GM18517 (cell line): ENCODE measurements around the gene SCG2.

Experiments used
- ATAC-seq: cut with Tn5 transposase; IDR thresholded peaks from one replicate; pipeline ENCODE4 v1.9.1; 2021; ENCODE audit warnings: mild to moderate bottlenecking, moderate library complexity; ENCODE audit not compliant: unreplicated experiment

SCG2 gene, protein sequence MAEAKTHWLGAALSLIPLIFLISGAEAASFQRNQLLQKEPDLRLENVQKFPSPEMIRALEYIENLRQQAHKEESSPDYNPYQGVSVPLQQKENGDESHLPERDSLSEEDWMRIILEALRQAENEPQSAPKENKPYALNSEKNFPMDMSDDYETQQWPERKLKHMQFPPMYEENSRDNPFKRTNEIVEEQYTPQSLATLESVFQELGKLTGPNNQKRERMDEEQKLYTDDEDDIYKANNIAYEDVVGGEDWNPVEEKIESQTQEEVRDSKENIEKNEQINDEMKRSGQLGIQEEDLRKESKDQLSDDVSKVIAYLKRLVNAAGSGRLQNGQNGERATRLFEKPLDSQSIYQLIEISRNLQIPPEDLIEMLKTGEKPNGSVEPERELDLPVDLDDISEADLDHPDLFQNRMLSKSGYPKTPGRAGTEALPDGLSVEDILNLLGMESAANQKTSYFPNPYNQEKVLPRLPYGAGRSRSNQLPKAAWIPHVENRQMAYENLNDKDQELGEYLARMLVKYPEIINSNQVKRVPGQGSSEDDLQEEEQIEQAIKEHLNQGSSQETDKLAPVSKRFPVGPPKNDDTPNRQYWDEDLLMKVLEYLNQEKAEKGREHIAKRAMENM

DNA sequence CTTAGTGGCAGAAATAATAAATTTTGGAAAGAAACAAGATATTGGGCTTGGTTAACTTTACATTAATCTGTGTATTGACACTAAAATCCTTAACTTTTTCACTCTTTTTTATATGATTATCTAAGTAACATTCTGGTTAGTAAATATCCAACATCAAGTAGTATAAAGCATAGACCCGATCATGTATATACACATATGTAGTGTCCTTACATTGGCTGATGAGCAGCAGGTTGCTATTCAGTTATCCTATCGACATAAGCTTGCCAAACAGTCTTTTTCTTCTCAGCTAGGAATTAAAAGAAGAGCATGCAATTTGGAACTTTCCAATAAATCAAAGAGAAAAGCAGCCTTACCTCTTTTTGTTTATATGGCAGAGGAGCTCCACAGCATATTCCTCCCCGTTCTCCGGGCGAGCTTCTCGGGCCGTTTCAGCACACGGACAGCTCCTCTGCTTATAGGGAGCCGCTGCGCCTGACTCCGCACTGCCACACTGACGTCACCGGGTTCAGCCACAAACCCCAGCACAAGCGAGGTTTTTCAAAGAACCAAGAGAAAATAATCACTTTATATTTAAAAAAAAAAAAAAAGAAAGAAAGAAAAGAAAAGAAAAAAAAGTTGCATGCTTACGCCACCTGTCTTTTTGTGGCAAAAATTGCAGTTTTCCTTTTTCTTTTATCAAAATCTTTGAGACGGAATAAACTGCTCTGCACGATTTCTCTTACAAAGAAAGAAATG lies at the start of gene SCG2:
Gene SCG2 (minus strand): TSS at position 430 of the 735 bp plus-strand sequence. CDS start 3,079 bp downstream, outside the sequence.
- ATAC-seq: no peak

DNA sequence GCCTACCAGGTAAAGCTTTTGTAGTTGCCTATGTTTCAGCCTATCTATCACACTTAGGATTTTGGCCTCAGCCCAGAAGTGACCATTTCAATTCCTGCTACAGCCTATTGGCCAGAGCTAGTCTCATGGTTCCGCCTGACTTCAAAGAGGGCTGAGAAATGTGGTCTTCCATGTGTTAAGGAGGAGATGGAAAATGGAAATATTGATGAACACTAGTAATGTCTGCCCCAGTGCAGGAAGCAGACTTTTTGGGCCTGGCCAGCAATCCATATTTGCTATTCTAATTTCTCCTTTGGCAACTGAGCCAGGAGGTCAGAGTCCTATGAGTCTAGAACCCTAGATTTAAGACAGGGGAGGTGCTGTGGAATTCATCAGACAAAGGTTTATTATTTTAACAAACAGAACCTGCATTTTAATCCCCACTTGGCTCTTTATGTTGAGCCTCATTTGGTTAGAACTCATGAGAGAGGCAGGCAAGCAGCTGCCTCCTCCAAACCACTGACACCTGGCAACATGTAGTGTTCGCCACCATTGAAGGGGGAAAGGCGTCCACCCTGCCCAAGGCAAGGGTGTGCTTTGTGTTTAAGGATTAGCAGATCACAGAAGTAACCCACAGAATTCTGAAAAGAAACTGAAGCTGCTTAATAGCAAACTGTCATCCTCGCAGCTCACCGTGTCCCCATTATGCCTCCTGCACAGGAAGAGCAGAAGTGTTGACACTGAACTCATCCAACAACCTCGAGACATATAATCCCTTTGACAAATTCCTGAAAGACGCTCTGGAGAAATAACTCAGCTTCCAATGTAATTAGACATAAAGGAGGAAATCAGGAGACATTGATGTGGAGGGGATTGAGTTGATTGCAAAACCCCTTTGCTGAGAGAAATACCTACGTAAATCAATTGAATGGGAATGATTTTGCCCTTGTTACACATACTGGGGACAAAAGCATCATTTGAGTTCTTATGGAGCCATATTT lies 47.7 kb upstream of the SCG2 start:
- ATAC-seq: no peak

GRCh38 chr2:223648755-223649154 lies 46.6 kb upstream of the SCG2 start:
- no peak for ATAC-seq

- ATAC-seq: peak; percentile 95
Observed at GRCh38 chr2:223647258-223647952, 45.2 kb upstream of the SCG2 start.

DNA sequence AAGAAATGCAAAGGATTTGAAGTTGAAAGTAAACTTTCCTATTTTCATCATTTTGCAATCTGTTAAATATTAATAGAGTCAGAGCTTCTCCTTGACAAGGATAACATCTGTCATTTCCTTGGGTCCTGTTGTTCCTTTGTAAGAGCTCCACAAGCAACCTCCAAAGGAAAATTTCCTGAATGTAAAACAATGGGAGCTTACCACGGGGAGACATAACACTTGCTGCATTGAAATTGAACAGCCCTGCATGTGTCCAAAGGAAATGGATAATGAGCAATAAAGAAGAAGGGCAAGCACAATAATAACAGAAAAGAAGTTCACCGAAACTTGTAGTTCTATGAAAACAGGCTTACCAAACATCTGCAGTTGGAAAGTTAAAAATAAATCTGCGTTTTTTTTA lies 42.0 kb upstream of the SCG2 start:
- ATAC-seq: no peak

GRCh38 chr2:223643309-223643708 lies 41.1 kb upstream of the SCG2 start:
- ATAC-seq: no peak

DNA sequence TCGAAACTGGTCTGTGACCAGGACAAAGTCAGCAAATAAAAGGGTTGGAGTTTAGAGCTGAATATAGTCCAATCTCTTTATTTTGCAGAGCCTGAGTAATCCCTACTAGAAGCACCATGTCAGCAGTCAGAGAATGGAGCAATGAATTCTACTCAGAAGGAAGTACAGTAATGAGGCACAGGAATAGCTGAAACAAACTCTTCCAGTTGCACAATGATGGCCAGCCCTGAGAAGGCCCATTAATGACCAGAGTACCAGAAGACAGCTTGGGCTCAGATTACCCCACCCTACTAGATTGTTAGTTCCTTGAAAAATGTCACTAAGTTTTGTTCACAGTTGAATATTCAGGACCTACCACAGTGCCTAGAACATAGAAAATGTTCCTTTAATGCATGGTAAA lies 40.3 kb upstream of the SCG2 start:
- ATAC-seq: no peak

DNA sequence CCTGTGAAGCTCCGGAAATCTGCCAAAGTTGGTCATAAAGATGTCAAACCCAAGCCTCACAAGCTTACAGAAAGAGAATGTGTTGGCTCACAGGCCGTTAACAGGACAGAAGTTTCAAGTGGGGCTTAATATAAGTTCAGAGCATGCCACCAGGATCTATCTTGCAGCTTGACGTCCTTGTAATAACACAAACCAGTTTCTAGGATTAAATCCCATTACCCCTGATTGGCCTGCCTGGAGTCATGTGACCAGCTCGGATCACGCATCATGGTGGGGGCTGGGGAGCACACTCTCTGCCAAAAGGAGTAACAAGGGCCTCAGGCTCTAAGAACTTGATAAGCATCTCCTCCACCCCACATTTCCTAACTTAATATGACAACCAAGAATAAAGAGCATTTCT lies 38.9 kb upstream of the SCG2 start:
- ATAC-seq: no peak

GRCh38 chr2:223635080-223635479 lies 32.9 kb upstream of the SCG2 start:
- ATAC-seq: no peak

DNA sequence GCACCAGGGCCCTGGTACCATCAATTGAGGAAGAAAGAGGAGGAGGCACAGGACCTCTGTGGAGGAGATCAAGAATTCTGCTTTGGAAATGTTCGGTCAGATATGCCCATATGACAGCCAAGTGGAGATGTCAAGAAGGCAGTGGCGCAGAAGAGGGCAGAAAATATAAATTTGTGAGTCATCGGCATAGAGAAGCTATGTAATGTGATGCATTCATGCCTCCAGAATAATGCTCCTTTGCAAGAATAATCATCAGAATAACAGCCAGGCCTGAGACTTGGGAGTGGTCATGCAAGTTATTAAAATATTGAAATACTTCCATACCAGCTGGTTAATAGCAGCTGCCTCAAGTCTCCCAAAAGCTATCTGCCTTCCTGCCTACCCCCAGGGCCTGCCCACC lies 32.1 kb upstream of the SCG2 start:
- ATAC-seq: no peak

DNA sequence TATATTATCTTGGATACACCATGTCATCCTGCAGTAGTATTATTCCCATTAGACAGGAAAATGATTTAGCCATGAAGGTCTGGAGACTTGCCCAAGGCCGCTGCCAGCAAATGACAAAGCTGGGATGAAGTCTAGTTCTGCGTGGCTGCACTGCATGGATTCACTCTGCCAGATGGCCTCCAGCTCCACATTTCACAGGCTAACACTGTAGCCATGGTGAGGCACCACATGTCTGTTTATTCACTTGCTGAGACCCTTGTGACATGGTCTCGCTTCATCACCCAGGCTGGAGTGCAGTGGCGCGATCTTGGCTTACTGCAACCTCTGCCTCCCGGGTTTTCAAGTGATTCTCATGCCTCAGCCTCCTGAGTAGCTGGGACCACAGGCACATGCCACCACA lies 31.5 kb upstream of the SCG2 start:
- no peak for ATAC-seq

GRCh38 chr2:223632826-223633225 lies 30.7 kb upstream of the SCG2 start:
- no peak for ATAC-seq

GRCh38 chr2:223626716-223627115 lies 24.6 kb upstream of the SCG2 start:
- no peak for ATAC-seq

- ATAC-seq: no peak
Observed at GRCh38 chr2:223625652-223626051, 23.5 kb upstream of the SCG2 start.

- no peak for ATAC-seq
Observed at GRCh38 chr2:223621901-223622300, 19.7 kb upstream of the SCG2 start.

DNA sequence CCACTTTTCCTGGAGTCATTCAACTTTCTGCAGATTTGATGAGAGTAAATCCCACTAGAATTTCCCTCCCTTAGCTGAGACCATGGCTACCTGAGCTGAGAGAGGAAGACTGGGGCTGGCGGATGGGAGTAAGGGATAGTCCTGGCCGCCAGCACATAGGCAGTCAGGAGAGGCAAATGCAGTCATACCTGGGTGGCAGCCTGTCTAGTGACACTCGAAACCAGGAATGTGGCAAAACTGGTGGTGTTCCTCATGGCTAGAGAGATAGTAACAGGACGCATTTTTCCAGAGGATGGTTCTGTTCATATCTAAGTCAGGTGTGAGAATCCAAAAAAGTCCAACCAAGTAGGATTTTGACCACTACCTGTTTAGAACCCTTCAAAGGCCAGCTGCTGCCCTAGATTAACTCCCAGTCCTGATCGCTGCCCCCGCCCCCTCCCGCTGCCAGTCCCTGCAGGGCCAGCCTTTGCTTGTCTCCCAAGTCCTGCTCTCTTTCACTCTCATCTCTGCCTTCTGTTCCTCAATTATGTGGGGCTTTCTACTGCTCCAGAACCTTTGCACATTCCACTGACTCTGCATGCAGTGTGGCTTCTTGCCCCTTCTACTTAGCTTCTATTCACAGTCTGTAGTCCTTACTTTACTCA lies 17.4 kb upstream of the SCG2 start:
- ATAC-seq: no peak

GRCh38 chr2:223618172-223619035 lies 16.2 kb upstream of the SCG2 start:
- ATAC-seq: no peak

GRCh38 chr2:223614534-223614933 lies 12.4 kb upstream of the SCG2 start:
- ATAC-seq: no peak
